Hematopoietic multipotent progenitor cell treated with erythropoietin and hydrocortisone succinate and interleukin-3 and kit ligand, for 15 days (in vitro differentiated cells): ENCODE measurements around the gene IL1RAPL2.
A peak's percentile ranks its signal among the peaks of the same experiment; 100 is the strongest.
"Not testable (repeated sequence)": the region's sequence is repeated elsewhere in the genome, so short reads cannot be mapped to it uniquely, and the experiment has no call there.

Experiments used
- DNase-seq: peaks from one replicate; pipeline ENCODE4 v3.0.0-alpha.2; 2015; ENCODE audit warnings: low spot score

The IL1RAPL2 gene

DNA sequence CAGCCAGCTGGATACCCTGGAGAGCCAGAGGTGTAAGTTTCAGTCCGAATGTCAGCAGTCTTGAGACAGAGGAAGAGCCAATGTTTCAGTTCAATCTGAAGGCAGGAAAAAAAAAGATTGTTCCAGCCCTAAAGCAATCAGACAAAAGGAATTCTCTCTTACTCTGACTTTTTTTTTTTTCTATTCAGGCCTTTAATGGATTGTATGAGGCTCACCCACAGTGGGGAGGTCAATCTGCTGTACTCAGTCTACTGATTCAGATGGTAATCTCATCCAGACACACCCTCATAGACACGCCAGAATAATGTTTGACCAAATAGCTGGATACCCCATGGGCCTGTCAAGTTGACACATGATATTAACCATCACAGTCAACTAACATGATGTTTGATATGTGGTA is 602.6 kb downstream of the IL1RAPL2 start:
- no peak for DNase-seq

DNA sequence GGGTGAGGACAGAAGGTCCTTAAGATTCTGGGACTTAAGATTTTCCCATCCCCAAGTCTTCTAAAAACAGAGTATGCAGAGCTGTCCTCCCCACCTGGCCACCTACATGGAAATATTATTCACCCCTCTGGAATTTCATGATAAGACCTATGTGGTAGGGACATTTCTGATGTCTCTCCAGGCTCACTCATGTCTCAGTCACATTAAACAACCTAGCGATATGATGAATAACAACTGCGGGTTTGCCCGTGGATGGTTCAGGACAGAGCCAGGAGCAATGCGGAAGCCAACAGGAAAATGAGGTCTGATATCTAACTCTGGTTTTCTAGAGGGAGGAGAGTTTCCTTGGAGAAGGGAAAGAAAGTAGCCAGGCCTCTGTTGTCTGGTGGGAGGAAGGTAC is 607.1 kb downstream of the IL1RAPL2 start:
- DNase-seq, result no peak

DNA sequence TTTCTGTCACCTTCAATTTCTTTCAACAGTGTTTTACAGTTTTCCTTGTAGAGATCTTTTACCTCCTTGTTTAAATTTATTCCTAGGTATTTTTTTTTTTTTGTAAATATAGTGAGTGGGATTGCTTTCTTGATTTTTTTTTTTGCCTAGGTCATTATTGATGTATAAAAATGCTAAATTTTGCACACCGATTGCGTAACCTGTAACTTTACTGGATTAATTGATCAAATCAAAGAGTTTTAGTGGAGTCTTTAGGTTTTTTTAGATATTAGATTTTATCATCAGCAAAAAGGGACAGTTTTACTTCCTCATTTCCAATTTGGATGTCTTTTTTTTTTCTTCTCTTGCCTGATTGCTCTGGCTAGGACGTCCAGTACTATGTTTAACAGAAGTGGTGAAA is 613.6 kb downstream of the IL1RAPL2 start:
- no peak for DNase-seq

DNA sequence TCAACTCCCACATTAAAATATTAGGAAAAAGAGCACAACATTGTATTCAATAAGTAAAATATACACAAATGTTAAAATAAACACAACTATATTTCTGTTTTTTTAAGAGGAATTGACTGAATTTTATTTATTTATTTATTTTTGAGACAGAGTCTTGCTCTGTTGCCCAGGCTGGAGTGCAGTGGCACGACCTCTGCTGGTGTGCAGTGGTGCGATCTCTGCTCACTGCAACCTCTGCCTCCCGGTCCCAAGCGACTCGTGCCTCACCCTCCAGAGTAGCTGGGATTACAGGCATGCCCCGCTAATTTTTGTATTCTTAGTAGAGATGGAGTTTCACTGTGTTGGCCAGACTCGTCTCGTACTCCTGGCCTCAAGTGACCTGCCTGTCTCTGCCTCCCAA is 623.1 kb downstream of the IL1RAPL2 start:
- no peak for DNase-seq

DNA sequence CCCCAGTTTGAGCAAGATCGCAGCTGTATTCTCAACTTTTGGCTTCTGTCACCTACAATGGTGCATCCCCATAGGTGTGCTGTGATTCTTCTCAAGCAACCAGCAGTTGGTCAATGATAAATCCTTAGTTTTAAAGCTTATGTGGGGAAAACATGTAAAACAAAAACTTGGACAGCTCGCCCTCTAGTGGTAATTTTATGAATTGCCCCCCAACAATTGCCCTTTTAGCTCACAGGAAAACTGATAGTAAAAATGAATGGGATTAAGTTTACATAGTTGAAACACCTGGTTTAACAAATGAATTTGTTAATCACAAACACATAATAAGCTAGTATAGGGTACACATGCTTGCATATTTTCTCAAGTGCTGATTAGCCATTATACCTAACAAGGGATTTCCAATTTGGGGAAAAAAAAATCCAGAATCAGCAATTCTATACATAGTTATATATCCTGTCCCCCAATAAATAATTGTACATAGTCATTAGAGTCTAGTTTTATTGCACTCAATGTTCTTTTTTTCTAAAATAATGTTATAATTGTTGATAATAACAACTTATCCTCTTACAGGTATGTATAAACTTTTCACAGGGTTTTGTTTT is 624.4 kb downstream of the IL1RAPL2 start:
- peak; percentile 6 for DNase-seq

DNA sequence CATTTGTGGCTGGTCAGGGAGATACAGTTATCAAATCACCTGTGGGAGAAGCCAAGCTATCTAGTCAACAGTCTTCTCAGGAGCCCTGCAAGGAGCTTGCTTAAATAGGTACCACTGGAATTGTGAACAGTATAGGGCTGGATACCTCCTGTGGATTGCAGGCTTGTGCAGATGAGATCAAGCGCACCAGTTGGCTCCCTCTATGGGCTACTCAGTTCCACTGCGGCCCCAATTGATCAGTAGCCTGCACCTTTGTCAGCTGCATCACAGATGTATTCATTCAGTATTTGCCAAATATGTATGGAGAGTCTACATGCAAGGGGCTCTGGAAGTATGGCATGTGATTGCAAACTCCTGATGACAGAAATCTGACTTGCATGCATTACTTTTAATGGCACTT is 625.9 kb downstream of the IL1RAPL2 start:
- DNase-seq, result no peak

DNA sequence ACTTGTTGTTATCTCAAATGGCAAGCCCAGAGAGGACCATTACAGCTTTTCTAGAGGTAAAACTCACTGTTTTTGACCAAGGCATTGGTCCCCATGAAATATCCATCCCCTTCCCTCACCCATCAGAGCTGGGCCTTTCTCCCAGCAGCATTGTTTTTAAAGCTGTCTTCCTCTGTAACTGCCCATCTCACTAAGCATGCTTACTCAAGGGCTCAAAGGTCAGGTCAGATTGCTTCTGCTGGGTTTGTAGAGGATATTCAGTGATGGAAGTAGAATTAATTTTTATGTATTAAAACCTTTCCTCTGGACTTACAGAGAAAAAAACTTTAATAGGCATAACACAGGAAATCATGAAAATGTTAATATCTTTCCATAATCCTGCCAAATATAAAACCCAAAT is 643.4 kb downstream of the IL1RAPL2 start:
- no peak for DNase-seq

DNA sequence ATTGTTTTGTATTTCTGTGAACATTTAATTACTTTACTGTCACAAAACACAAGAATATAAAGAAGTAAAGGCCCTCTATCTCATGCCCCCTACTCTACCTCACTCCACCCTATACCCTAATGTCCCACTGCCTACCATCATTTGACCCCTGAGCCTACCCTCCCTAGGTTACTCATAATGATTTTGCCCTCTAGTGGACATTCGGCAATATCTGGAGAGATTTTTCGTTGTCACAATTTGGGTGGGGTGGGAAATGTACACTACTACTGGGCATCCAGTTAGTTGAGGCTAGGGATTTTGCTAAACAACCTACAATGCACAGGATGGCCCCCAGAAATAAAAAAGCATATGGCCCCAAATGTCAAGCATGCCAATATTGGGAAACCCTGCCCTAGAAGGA is 644.3 kb downstream of the IL1RAPL2 start:
- DNase-seq, result no peak

DNA sequence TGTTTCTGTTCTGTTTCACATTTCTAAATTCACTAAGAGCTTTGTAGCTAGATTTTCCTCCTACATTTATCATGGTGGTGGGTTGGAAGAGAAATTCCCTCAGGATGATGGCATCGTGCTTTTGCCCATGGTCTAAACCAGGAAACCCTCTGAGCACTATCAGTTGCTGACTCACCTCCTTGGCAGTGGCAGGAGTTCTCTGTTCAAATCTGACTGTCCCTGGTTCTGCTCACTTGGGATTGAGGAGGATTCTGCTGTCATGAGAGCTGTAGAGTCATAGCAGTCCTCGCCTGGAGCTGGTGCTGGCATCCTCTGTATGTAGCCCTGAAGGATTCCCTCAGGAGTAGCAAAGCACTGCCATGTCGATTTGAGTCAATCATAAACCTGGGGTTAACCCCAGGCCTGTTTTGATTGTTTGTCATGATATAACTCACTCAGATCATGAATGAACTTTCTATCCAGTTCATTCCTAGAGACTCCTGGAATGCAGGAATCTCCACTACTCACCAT is 645.1 kb downstream of the IL1RAPL2 start:
- DNase-seq, result no peak

DNA sequence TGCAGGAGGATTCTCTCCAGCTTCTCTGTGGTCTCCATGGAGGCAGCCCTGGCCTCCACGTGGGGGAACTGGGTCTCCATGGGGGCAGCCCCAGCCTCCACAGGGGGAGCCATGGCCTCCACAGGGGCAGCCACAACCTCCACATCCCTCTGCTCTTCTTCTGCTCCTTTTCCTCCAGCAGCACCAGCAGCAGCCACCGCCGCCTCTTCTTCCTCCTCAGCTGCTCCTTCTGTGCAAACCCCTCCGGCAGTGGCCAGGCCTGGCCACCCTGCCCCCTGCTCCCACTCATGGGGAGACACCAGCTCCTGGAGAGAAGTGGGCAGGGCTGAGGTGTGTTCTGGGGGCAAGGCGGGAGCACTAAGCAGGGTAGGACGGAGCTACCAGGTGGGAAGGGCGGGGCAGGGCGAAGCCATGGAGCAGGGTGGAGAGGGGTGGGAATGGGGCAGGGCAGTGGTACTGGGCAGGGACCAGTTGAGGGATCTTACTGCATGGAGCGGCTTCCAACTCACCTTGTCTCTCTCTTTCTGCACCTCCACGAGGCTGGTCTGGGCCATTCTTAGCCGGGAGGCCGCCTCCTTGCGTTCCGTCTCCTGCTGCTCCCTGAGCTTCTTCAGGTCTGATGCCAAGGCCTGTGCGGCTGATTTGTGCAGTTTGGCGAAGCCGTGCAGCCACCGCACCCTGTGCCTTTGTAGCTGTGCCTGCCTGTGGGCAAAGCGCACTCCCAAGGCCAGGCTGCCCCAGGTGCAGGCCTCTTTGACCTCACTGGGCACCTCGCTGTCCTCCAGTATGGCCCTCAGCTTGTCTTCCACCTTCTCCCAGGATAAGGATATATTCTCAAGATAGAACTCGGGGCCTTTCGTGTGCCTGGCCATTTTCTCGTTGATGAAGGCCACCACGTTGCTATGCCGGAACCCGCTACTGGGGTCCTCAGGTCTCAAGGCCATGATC is 653.7 kb downstream of the IL1RAPL2 start:
- DNase-seq, result no peak

DNA sequence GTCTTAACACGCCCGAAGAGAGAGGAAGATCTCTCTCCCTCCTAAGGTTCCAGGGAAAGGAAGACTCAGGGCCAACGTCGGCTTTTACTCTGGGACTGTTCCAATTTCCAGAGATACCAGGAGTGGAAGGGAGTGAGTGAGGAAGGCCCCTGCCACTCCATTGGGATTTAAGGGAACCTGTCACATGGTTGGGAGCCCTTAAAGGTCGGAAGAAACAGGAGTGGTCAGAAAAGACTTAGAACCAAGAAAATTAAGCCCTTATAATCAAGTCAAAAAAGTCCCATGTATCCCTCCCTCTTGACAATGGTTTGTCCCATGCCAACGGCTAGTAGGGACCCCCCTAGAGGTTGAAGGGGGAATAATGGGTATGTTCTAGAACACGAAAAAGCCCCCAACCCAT is 654.6 kb downstream of the IL1RAPL2 start, which contains the start of gene TEX13A:
TSS of gene TEX13A (minus strand) at position 59 of the 400 bp plus-strand sequence. CDS start 297 bp downstream, outside the sequence.
- DNase-seq, result no peak

DNA sequence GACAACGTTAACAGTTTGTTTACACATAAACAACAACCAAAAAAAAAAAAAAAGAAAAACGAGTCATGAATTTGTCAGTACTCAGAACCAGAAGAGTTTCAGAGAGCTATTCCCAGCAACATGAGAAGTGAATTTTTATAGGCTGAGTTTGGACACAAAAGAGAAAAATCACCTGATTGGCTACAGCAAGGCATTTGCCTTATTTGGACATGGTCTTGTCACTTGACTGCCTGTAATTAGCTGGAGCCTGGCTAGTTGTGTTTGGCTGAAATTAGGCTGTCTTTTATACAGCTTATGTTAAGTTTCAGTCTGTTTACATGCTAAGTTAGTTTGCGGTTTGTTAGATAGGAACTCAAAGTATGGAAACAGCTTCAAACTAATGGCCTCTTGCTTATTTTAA is 655.4 kb downstream of the IL1RAPL2 start:
- no peak for DNase-seq

DNA sequence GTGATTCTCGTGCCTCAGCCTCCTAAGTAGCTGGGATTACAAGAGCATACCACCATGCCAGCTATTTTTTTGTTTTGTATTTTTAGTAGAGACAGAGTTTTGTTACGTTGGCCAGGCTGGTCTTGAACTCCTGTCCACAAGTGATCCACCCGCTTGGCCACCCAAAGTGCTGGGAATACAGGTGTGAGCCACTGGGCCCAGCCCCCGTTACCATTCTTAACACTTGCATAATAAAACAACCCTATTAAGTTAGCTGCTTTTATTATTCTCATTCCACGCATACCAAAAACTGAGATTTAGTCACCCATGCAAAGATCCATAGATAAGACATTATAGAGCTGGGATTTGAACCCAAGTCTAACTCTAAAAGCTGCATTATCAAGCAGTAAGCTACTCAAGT is 660.5 kb downstream of the IL1RAPL2 start:
- no peak for DNase-seq

DNA sequence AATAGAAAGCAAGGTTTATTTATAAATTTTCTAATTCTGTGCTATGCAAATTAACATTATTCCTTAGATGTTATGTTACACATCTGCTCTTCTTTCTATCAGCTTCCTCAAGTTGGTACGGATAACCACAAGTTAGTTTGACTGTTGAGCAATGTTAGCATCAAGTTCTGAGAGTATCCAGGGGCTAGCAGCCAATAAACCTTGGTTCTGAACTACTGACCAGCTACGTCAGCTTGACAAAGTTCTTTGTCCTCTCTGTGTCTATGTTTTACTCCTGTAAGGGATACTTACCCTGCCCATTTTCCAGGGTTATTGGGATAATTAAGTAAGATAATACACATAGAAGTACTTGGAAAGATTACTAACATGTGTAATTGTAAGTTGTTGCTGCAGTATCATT is 662.6 kb downstream of the IL1RAPL2 start:
- DNase-seq, result no peak

DNA sequence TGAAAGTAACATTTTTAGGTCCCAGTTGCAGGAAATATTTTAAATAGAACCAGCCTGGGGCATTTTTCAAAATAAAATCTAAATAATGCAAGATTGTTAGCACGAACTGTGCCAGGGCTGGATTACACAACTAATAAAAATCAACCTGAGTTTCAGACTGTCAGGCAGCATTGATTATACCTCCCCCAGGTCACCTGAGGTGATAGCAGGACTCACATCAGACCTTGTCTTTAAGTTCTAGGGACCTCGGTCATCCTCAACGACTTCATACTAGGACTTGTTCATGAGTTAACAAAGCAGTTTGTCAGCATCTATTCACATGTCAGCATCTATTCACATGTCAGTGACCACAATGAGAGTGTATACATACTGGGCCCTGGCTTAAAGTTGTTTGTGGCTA is 663.1 kb downstream of the IL1RAPL2 start:
- no peak for DNase-seq

DNA sequence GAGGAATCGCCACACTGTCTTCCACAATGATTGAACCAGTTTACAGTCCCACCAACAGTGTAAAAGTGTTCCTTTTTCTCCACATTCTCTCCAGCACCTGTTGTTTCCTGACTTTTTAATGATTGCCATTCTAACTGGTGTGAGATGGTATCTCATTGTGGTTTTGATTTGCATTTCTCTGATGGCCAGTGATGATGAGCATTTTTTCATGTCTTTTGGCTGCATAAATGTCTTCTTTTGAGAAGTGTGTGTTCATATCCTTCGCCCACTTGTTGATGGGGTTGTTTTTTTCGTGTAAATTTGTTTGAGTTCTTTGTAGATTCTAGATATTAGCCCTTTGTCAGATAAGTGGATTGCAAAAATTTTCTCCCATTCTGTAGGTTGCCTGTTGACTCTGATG is 671.4 kb downstream of the IL1RAPL2 start:
- not testable (repeated sequence) for DNase-seq

DNA sequence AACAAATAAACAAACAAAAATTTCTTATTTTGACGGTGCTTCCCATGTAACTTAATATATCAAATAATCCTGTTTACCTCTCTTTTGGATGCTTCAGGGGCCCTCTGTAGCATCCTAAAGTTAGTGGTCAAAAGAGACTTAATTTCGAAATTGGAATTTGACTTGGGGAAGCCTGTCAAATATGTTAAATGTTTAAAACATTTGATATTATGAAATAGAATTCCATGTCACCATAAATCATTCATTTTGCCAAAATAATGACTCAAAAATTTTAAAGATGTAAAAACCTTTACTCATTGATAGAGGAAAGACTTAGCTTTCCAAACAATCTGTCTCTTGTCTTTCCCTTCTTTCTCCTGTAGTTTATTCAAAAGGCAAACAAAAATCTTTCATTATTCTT is 675.1 kb downstream of the IL1RAPL2 start:
- no peak for DNase-seq

DNA sequence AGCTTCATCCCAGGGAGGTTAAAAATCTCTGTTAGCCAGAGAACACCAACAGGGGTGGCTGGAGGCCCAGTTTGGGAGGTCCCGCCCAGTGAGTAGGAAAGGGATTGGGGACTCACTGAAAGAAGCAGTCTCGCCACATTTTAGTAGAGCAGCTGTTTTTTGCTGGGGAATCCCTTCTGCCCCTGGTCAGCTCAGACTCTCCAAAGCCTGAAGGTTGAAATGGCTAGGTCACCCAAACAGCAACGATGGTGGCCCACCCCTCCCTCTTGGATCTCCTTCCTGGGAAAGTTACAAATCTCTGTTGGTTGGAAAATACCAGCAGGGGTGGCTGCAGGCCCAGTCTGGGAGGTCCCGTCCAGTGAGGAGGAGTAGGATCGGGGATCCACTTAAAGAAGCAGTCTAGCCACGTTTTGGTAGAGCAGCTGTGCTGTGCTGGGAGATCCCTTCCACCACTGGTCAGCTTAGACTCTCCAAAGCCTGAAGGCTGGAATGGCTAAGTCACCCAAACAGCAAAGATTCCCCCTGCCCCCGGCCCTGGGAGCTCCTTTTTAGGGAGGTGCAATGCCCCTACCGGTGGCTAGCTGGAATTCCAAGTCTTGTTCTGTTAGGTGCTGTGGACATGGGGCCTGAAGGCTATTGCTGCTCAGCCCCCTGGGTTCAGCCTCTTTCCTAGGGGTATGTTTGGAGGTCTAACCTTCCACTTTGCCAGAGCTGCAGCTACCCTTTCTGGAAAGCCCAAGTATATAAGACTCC is 694.5 kb downstream of the IL1RAPL2 start:
- DNase-seq, result no peak

DNA sequence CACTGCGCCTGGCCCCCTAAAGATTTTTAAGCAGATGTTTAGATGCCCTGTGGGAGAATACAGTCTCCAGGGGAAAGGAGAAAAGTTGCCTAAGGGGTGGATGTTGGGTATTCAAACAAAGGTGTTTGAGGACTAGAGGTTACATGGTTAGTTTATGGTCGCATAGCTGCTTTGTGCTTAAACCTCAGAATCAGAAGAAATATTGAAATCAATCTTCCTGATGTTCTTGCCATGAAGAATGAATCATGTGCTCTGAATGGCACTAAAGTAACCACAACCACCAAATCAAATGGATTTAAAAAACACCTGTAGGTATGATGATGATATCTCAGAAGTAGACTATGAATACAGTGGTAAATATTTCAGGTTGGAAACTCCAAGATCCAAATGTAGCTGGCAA is 697.2 kb downstream of the IL1RAPL2 start:
- DNase-seq, result no peak

DNA sequence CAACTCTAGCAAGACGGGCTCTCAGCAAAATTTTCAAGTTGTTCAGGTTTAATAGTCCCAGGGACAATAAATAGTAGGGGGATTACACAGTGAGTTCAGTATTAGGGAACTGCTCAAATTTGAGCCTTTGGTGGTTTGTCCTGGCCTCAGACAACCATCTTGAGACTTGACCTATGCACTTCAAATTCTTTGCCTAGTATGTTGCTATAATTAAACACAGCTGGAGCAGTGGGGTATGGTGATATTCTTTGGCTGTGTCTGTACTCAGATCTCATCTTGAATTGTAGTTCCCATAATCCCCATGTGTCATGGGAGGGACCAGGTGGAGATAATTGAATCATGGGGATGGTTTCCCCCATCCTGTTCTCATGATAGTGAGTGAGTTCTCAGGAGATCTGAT is 697.8 kb downstream of the IL1RAPL2 start:
- no peak for DNase-seq

DNA sequence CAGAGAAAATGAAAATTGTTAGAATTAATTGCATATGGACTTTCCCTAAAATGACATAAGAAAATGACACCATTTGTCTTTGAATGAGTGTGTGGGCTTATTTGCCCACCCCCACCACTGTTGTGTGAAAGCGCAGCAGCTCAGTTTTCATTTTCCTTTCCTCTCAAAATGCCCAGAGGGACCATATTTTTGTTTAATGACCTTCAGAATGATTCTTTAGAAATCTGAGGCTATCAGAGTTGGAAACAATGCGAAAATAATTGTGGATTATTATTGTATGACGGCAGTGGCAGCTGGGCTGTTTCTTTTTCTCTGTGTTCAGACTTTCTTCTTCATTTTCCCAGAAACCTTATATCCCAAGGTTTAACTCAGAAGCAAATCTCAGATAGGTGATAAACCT is 699.1 kb downstream of the IL1RAPL2 start:
- no peak for DNase-seq

DNA sequence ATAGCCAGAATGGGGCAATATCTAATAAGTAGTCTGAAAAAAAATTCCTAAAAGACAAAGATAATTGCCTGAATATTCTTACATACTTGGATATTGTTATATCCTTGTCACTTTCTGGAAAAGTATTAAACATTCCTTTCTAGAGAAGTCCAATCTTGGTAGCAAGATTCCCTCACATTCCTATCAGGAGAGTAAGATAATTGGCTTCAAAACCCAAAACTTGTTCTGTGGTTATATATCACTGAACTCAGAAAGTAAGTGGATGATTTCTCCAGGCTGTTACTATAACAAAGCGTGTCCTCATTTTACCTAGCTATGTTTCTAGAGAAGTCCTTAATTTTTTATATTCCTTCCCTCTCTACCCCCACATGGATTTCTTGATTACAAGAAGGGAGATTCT is 700.5 kb downstream of the IL1RAPL2 start:
- no peak for DNase-seq

DNA sequence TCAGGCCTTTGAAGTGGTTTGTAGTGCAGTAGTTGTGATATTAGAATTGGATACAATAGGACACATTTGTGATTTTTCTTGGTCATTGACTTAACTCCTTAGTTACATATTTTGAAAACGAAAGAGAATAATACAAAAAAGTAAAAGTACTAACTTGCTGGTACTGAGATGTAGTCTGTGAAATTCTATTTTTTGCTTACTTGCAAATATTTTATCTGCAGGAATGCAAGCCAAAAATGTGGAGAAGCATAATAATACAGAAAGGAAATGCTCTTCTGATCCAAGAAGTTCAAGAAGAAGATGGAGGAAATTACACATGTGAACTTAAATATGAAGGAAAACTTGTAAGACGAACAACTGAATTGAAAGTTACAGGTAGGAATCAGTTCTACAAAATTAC is 701.2 kb downstream of the IL1RAPL2 start:
- DNase-seq, result no peak
